HFFc6 (cell line): ENCODE results near the gene ALX4. TPM values are rescaled to one million over a fixed set of nuclear protein-coding genes. Genes with fewer than 3 reads are reported as not detected.
A peak's percentile ranks its signal among the peaks of the same experiment; 100 is the strongest.

Source experiments
- DNase-seq: peaks from one replicate; pipeline ENCODE4 v3.0.0-alpha.2; 2018
- H3K27ac Mint-ChIP-seq: 2 replicates; pipeline ENCODE4 v1.8.0; 2020; ENCODE audit warnings: mild to moderate bottlenecking, mixed read lengths
- H3K27me3 Mint-ChIP-seq: 2 replicates; pipeline ENCODE4 v1.8.0; 2021; ENCODE audit warnings: mild to moderate bottlenecking, moderate library complexity, mixed read lengths; ENCODE audit not compliant: insufficient read depth
- H3K36me3 Mint-ChIP-seq: 2 replicates; pipeline ENCODE4 v1.8.0; 2021; ENCODE audit warnings: low read depth, mixed read lengths
- H3K4me1 Mint-ChIP-seq: 2 replicates; pipeline ENCODE4 v1.8.0; 2020; ENCODE audit warnings: low read depth, mixed read lengths
- H3K4me3 Mint-ChIP-seq: 2 replicates; pipeline ENCODE4 v1.8.0; 2020; ENCODE audit warnings: mild to moderate bottlenecking, moderate library complexity, mixed read lengths
- H3K9me3 Mint-ChIP-seq: 2 replicates; pipeline ENCODE4 v1.8.0; 2020; ENCODE audit warnings: mild to moderate bottlenecking, mixed read lengths
- total RNA-seq, 6 experiments: library from RNA; stranded (reverse); fragmentation: NEBNext Ultra II Directional; extraction: Animal tissue kit (Norgen Biotek cat#: 25700); gene quantifications; 2 replicates in 1 of 6; 3 replicates in 5 of 6; pipeline ENCODE4 v1.2.3, GENCODE V29; 2021
- TF ChIP-seq, protein P1 (sequence below): fragments of 200-600 bp; sonication (generic); IDR thresholded peaks from 2 replicates; pipeline ENCODE4 v1.5.0; 2021; ENCODE audit warnings: antibody characterized with exemption, mild to moderate bottlenecking

The ALX4 gene
- total RNA-seq, 6 experiments from 2014 or later, result 0.02 to 0.13 (median 0.06) TPM

- Mint-ChIP-seq H3K9me3 (no peaks in the 10 kb centered on the region), H3K27me3 (peaks cover 4% of the 10 kb centered on the region), H3K4me3 (no peak overlapping the region), H3K27ac (no peak overlapping the region), H3K36me3 (no peaks in the 10 kb centered on the region), H3K4me1 (peaks cover 24% of the 10 kb centered on the region)
- no peak for DNase-seq
- TF ChIP-seq, protein P1, sequence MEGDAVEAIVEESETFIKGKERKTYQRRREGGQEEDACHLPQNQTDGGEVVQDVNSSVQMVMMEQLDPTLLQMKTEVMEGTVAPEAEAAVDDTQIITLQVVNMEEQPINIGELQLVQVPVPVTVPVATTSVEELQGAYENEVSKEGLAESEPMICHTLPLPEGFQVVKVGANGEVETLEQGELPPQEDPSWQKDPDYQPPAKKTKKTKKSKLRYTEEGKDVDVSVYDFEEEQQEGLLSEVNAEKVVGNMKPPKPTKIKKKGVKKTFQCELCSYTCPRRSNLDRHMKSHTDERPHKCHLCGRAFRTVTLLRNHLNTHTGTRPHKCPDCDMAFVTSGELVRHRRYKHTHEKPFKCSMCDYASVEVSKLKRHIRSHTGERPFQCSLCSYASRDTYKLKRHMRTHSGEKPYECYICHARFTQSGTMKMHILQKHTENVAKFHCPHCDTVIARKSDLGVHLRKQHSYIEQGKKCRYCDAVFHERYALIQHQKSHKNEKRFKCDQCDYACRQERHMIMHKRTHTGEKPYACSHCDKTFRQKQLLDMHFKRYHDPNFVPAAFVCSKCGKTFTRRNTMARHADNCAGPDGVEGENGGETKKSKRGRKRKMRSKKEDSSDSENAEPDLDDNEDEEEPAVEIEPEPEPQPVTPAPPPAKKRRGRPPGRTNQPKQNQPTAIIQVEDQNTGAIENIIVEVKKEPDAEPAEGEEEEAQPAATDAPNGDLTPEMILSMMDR, result no peak
Observed at GRCh38 chr11:44263738-44264437, 46.1 kb downstream of the ALX4 start.

- TF ChIP-seq, protein P1, result no peak
- no peak for DNase-seq
- H3K27me3 Mint-ChIP-seq, result peaks cover 4% of the 10 kb centered on the region
- H3K27ac Mint-ChIP-seq, result no peak overlapping the region
- H3K36me3 Mint-ChIP-seq, result no peaks in the 10 kb centered on the region
- H3K4me3 Mint-ChIP-seq, result no peak overlapping the region
- H3K4me1 Mint-ChIP-seq, result peaks cover 26% of the 10 kb centered on the region
- H3K9me3 Mint-ChIP-seq, result no peaks in the 10 kb centered on the region
Observed at GRCh38 chr11:44261800-44262591, 47.9 kb downstream of the ALX4 start.

- Mint-ChIP-seq H3K4me1 (peaks cover 26% of the 10 kb centered on the region), H3K36me3 (no peaks in the 10 kb centered on the region)
- no peak for DNase-seq
Observed at GRCh38 chr11:44260081-44260480, 49.9 kb downstream of the ALX4 start.

DNA sequence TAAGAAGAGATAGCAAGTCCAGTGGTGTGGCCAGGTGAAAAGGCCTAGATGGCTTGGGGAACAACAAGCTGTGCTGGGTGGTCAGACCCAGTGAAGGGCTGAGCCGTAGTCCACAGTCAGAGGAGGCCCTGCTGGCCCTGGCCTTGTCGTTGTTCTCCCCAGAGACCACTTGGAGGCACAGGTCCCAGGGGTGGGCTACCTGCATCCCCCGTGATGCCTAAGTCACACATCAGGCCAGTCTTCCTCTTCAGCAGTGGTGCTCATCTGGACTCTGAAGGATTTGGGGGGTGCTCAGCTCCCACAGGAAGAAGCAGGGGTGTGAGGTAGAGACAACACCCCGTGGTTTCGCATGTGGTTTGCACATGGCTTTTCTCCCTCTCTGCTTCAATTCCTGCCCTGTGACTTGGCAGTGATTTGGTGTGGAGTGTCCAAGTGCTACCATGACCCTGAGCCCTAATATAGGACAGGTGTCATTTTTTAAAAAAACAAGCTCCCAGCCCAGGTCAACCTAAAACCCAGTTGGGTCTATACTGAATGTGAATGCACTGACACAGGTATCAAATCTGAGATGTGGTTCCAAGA is 51.0 kb downstream of the ALX4 start:
- Mint-ChIP-seq H3K4me3 (no peak overlapping the region), H3K36me3 (no peaks in the 10 kb centered on the region), H3K27ac (no peak overlapping the region), H3K27me3 (peaks cover 4% of the 10 kb centered on the region; the same call in 1 of the 2 replicates), H3K4me1 (peaks cover 26% of the 10 kb centered on the region), H3K9me3 (no peaks in the 10 kb centered on the region)
- no peak for DNase-seq
- TF ChIP-seq, protein P1, result no peak

More at GRCh38 chr11:44260081-44260480, 49.9 kb downstream of the ALX4 start:
- TF ChIP-seq, protein P1, result no peak
- no peak overlapping the region for H3K27ac Mint-ChIP-seq
- no peaks in the 10 kb centered on the region for H3K9me3 Mint-ChIP-seq
- no peak overlapping the region for H3K4me3 Mint-ChIP-seq
- H3K27me3 Mint-ChIP-seq, result peaks cover 4% of the 10 kb centered on the region

- Mint-ChIP-seq H3K27ac (no peak overlapping the region), H3K27me3 (peaks cover 4% of the 10 kb centered on the region; the same call in 1 of the 2 replicates), H3K36me3 (peaks cover 7% of the 10 kb centered on the region), H3K4me1 (peaks cover 26% of the 10 kb centered on the region), H3K4me3 (no peak overlapping the region), H3K9me3 (no peaks in the 10 kb centered on the region; the same call in 1 of the 2 replicates)
- TF ChIP-seq, protein P1, result no peak
- peak; percentile 52 for DNase-seq
Observed at GRCh38 chr11:44258190-44258489, 51.8 kb downstream of the ALX4 start.
